ENCODE results near the gene KRTAP10-12. TPM values are rescaled to one million over a fixed set of nuclear protein-coding genes. Genes with fewer than 3 reads are reported as not detected.

The KRTAP10-12 gene
- total and polyA plus RNA-seq, 10 of the 15 experiments (the other 5 are each of a cell fraction or from before 2014, with no cell fraction given) = not detected

DNA sequence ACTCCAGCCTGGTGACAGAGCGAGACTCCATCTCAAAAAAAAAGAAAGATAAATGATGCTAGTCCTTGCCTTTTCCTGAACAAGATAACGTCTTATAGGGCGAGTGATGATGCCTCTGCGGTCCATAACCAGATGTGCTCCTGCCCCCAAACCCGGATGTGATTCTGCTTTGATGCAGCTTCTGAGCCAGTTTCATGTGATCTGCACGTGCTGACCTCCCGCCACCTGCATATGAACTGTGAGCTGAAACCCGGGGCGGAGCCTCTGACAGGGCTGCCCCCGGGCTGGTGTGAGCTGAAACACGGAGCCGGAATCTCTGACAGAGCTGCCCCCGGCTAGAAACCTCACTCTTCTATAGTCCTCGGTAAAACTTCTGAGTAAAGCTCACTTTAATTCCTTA lies 43.8 kb upstream of the KRTAP10-12 start:
- TF ChIP-seq BHLHE40 (IDR thresholded peaks at IDR 0.05; ENCODE audit: borderline replicate concordance in 1 of 2, low read depth in 2 of 2, low read length in 1 of 2) (peak in 1 of 2 experiments; percentile 53; a peak in 1 of 4 replicates), IKZF1 (conservative IDR thresholded peaks at IDR 0.05) (no peak)
- no peaks in the 10 kb centered on the region for H4K20me1 ChIP-seq (ENCODE audit: control insufficient read depth, insufficient read depth)
- in situ Hi-C loops (cut with MboI) (no loop called here), intact Hi-C loops (cut with micrococcal nuclease; ENCODE audit: unreplicated experiment) (no loop called here)
- peaks cover 2% of the 10 kb centered on the region; the same call in 1 of the 3 replicates for H3K9me3 ChIP-seq (replicated peaks; ENCODE audit: control insufficient read depth, insufficient read depth, low read length)
- H3K79me2 ChIP-seq (ENCODE audit: control insufficient read depth, insufficient read depth, low read length) = no peaks in the 10 kb centered on the region
- FAIRE-seq (no peak), ATAC-seq (no peak), DNase-seq (ENCODE audit: low read depth, low spot score) (no peak)
- no peak overlapping the region for H3K9ac ChIP-seq (ENCODE audit: control insufficient read depth, insufficient read depth, low read length)
- WGBS (ENCODE audit: insufficient coverage, insufficient replicate concordance, low lambda C conversion rate, missing lambda C conversion rate) = 38% methylated on average over 14 of the region's 14 CpGs
- ChIA-PET POLR2A (no interaction called here), RAD21 (ENCODE audit: unreplicated experiment) (no interaction called here), CTCF (no interaction called here), SMC1A (ENCODE audit: uncharacterized antibody, unreplicated experiment) (interaction anchor here (1.3 kb wide), 1 partner anchor 89 kb away, joined by 3 read pairs; no protein-coding TSS in a partner anchor)
- no peak overlapping the region for H3K4me3 ChIP-seq
- no peak overlapping the region for H3K27ac ChIP-seq (ENCODE audit: control insufficient read depth, insufficient read depth)
- BruUV-seq (replicated peaks) = no TSS peak
- H3K4me1 ChIP-seq (ENCODE audit: control insufficient read depth, insufficient read depth, low read length) = no peaks in the 10 kb centered on the region
- H3K36me3 ChIP-seq (ENCODE audit: control insufficient read depth in 2 of 2, insufficient read depth in 2 of 2, low read length in 1 of 2) = no peaks in the 10 kb centered on the region
- no peak overlapping the region for H3K4me2 ChIP-seq (ENCODE audit: control insufficient read depth, insufficient read depth)
- H3K27me3 ChIP-seq (replicated peaks in 1 of 2; ENCODE audit: control insufficient read depth in 2 of 2, insufficient read depth in 2 of 2, low read length in 1 of 2) = no peaks in the 10 kb centered on the region
- H2AFZ ChIP-seq (ENCODE audit: control insufficient read depth, low read depth, low read length) = no peak overlapping the region

DNA sequence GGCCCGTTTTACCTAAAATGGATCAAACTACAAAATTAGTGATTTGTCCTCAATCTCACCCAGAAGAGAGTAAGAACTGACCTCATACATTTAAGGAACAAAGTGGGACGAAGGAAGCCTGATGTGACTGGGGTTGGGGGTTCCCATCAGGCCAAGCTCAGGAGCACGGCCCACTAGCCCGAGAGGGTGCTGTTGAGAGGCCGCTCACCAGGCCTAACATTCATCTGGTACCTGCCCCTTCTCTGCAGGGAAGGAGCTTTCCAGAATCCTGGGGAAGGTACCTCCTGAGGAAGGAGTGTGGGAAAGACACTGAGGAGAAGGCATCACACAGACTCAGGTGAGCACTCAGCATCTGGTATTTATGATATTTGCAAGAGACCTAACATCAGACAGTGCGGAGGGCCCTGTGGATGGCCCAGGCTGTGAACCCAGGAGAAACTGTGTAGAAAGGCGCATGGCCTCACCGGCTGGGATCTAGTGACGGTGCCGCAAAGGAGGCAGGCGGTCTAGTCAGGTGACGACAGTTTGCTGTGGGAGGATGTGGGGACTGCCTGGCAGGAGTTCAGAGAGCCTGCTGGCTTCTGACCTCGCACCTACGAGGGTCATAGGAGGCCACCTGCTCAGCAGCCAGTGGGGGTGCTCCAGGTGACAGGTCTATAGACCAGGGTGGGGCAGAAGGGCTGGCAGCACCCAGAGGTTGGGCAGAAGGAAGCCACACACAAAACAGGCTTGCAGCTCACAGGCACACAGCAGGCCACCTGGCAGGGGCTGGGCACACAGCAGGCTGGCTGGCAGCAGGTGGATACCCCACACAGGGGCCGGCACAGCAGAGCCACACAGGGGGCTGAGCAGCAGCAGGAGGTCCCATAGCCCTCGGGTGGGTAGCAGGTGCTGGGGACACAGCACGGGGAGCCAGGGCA lies 43.1 kb upstream of the KRTAP10-12 start:
- ATAC-seq = no peak
- CTCF ChIA-PET = no interaction called here
- Histone ChIP-seq H3K36me3 (ENCODE audit: control insufficient read depth in 2 of 2, insufficient read depth in 2 of 2, low read length in 1 of 2) (no peaks in the 10 kb centered on the region), H3K9ac (ENCODE audit: control insufficient read depth, insufficient read depth, low read length) (no peak overlapping the region), H3K9me3 (replicated peaks; ENCODE audit: control insufficient read depth, insufficient read depth, low read length) (peaks cover 2% of the 10 kb centered on the region; the same call in 1 of the 3 replicates), H3K27me3 (replicated peaks in 1 of 2; ENCODE audit: control insufficient read depth in 2 of 2, insufficient read depth in 2 of 2, low read length in 1 of 2) (no peaks in the 10 kb centered on the region), H3K4me1 (ENCODE audit: control insufficient read depth, insufficient read depth, low read length) (no peaks in the 10 kb centered on the region), H2AFZ (ENCODE audit: control insufficient read depth, low read depth, low read length) (no peak overlapping the region), H3K27ac (ENCODE audit: control insufficient read depth, insufficient read depth) (no peak overlapping the region), H3K4me3 (no peak overlapping the region), H4K20me1 (ENCODE audit: control insufficient read depth, insufficient read depth) (no peaks in the 10 kb centered on the region), H3K79me2 (ENCODE audit: control insufficient read depth, insufficient read depth, low read length) (no peaks in the 10 kb centered on the region), H3K4me2 (ENCODE audit: control insufficient read depth, insufficient read depth) (no peak overlapping the region)
- BruUV-seq (replicated peaks) = no TSS peak
- WGBS (ENCODE audit: insufficient coverage, insufficient replicate concordance, low lambda C conversion rate, missing lambda C conversion rate) = 33% methylated on average over 17 of the region's 17 CpGs
- RAD21 ChIA-PET (ENCODE audit: unreplicated experiment) = no interaction called here
- DNase-seq (ENCODE audit: low read depth, low spot score) = no peak
- SMC1A ChIA-PET (ENCODE audit: uncharacterized antibody, unreplicated experiment) = interaction anchor here (1.3 kb wide), 1 partner anchor 88 kb away, joined by 3 read pairs; no protein-coding TSS in a partner anchor
- in situ Hi-C loops (cut with MboI) (no loop called here), intact Hi-C loops (cut with micrococcal nuclease; ENCODE audit: unreplicated experiment) (no loop called here)
- POLR2A ChIA-PET = no interaction called here
- FAIRE-seq = no peak
- no peak for TF ChIP-seq MEF2B (IDR thresholded peaks at IDR 0.05; ENCODE audit: partially characterized antibody, poor library complexity, severe bottlenecking)
